WERI-Rb-1 (cell line): ENCODE results near the gene MYT1.

Source experiments
- DNase-seq: peaks from one replicate; pipeline ENCODE4 v3.0.0-alpha.2; 2020
- H3K27ac ChIP-seq: fragments of 250-450 bp; sonication (Bioruptor Pico); 2 replicates; pipeline ENCODE4 v1.5.1; 2020; ENCODE audit warnings: mild to moderate bottlenecking, moderate library complexity
- H3K27me3 ChIP-seq: fragments of 250-450 bp; sonication (Bioruptor Pico); 2 replicates; pipeline ENCODE4 v1.5.1; 2021; ENCODE audit warnings: mild to moderate bottlenecking, low read depth, moderate library complexity; ENCODE audit not compliant: insufficient read depth, severe bottlenecking
- H3K36me3 ChIP-seq: fragments of 250-450 bp; sonication (Bioruptor Pico); 2 replicates; pipeline ENCODE4 v1.5.1; 2020; ENCODE audit warnings: mild to moderate bottlenecking, moderate library complexity
- H3K4me3 ChIP-seq: 2 replicates; pipeline ENCODE4 v1.5.1; 2011; ENCODE audit warnings: low read depth, mild to moderate bottlenecking, control low read depth, low read length
- H3K9me3 ChIP-seq: fragments of 250-450 bp; sonication (Bioruptor Pico); 2 replicates; pipeline ENCODE4 v1.5.1; 2021; ENCODE audit warnings: mild to moderate bottlenecking, moderate library complexity; ENCODE audit not compliant: severe bottlenecking
- TF ChIP-seq, protein P1 (sequence below): IDR thresholded peaks from 2 replicates; pipeline ENCODE4 v1.5.1; 2011; ENCODE audit warnings: low read depth, mild to moderate bottlenecking, control low read depth, inconsistent platforms, low read length

The MYT1 gene

DNA sequence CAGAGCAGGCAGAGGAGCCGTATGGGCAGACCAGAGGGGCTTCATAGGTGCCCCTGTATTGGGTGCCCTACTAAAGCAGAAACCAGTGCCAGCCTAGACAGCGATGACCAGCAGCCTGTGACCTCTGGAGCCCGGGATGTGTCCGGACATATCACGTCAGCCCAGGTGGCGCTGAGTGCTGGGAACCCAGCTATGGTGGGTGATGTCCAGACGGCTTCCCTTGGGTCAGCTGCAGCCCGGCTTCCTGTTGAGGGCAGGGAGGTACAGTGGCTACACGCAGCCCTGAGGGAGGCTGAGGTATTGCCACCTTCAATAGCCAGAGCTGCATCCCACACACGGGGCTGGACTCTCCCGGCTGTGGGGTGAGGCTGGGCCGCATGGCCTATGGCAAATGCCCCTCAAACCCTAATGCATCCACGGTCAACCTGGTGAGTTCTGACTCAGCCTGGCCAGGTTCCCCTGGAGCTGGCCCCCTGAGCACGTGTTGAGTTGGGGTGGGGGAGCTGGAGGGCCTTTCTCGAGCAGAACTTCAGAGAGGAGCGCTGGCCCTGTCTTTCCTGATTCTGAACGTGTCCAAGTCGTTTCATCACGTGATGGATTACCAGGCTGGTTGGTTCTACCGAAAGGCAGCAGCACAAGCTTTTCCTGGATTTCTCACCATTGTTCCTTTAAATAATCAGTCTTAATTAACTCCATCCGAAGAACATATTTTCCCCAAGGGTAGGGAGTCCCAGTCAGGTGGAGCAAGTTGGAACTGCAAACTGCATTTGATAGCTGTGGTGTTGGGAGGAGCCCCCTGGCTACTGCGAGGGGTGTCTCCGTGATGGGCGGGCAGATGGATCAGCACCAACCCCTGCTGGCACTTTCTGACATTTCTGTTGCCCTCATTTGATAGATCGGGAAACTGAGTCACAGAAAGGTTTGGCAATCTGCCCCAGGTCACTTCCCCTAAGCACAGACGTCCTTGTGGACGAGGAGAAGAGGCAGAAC lies 7.1 kb upstream of the MYT1 start:
- no peak for DNase-seq
- Histone ChIP-seq H3K9me3 (no peaks in the 10 kb centered on the region), H3K27ac (peak overlapping the region; percentile 73), H3K27me3 (no peaks in the 10 kb centered on the region), H3K4me3 (no peak overlapping the region), H3K36me3 (no peaks in the 10 kb centered on the region)
- TF ChIP-seq, protein P1, sequence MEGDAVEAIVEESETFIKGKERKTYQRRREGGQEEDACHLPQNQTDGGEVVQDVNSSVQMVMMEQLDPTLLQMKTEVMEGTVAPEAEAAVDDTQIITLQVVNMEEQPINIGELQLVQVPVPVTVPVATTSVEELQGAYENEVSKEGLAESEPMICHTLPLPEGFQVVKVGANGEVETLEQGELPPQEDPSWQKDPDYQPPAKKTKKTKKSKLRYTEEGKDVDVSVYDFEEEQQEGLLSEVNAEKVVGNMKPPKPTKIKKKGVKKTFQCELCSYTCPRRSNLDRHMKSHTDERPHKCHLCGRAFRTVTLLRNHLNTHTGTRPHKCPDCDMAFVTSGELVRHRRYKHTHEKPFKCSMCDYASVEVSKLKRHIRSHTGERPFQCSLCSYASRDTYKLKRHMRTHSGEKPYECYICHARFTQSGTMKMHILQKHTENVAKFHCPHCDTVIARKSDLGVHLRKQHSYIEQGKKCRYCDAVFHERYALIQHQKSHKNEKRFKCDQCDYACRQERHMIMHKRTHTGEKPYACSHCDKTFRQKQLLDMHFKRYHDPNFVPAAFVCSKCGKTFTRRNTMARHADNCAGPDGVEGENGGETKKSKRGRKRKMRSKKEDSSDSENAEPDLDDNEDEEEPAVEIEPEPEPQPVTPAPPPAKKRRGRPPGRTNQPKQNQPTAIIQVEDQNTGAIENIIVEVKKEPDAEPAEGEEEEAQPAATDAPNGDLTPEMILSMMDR, result no peak

DNA sequence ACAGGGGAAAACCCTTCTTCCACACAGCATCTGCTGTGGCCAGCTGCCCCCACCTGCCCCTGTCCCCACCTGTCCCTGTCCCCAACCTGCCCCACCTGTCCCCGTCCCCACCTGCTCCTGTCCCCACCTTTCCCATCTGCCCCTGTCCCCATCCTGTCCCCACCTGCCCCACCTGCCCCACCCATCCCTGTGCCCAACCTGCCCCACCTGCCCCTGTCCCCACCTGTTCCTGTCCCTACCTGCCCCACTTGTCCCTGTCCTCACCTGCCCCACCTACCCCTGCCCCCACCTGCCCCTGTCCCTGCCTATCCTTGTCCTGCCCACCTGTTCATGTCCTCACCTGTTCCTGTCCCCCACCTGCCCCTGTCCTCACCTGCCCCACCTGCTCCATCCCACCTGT lies 6.4 kb upstream of the MYT1 start:
- TF ChIP-seq, protein P1, result no peak
- no peaks in the 10 kb centered on the region for H3K27me3 ChIP-seq
- no peak for DNase-seq

GRCh38 chr20:64158346-64159285 lies 5.6 kb upstream of the MYT1 start:
- Histone ChIP-seq H3K4me3 (no peak overlapping the region), H3K27ac (peak overlapping the region; percentile 95; the same call in 1 of the 2 replicates), H3K9me3 (no peaks in the 10 kb centered on the region), H3K36me3 (no peaks in the 10 kb centered on the region), H3K27me3 (no peaks in the 10 kb centered on the region)
- DNase-seq, result no peak
- TF ChIP-seq, protein P1, result no peak

More for the DNA sequence above, 6.4 kb upstream of the MYT1 start:
- Histone ChIP-seq H3K9me3 (no peaks in the 10 kb centered on the region), H3K4me3 (no peak overlapping the region), H3K36me3 (no peaks in the 10 kb centered on the region), H3K27ac (no peak overlapping the region)

GRCh38 chr20:64159286-64159680 lies 5.0 kb upstream of the MYT1 start:
- H3K36me3 ChIP-seq, result no peaks in the 10 kb centered on the region
- peak overlapping the region; percentile 95 for H3K27ac ChIP-seq
- TF ChIP-seq, protein P1, result no peak
- no peak for DNase-seq
- no peak overlapping the region for H3K4me3 ChIP-seq
- no peaks in the 10 kb centered on the region for H3K9me3 ChIP-seq
- no peaks in the 10 kb centered on the region for H3K27me3 ChIP-seq

DNA sequence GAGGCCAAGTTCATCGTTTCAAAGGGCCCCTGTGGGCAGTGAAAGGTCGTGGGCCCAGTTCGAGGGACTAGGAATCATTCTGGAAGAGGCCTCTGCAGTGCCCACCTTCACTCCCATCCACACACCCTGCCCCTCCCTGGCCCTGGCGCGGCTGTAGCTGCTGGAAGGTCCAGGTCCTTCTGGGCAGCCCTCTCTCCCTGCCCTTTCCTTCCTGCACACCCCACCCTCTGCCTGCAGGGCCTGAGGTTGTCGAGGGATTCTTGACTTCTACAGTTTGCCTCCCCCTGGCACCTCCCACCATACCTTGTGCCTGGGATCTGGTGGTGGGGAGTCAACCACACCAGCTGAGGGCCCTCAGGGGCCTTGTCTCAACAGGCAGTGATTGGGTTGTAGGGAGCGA lies 4.5 kb upstream of the MYT1 start:
- no peak for DNase-seq

More for the DNA sequence above, 4.5 kb upstream of the MYT1 start:
- Histone ChIP-seq H3K27ac (peak overlapping the region; percentile 95), H3K36me3 (no peaks in the 10 kb centered on the region), H3K4me3 (no peak overlapping the region), H3K27me3 (no peaks in the 10 kb centered on the region), H3K9me3 (no peaks in the 10 kb centered on the region)
- TF ChIP-seq, protein P1, result no peak
